ENCODE data around the gene ABTB2.

The ABTB2 gene

GRCh38 chr11:34299284-34299972 is 58.4 kb downstream of the ABTB2 start:
- in situ Hi-C loops (cut with MboI; ENCODE audit: low sequenced_read_pairs): no loop called here

GRCh38 chr11:34298871-34299270 is 58.9 kb downstream of the ABTB2 start:
- in situ Hi-C loops (cut with MboI; ENCODE audit: low sequenced_read_pairs): no loop called here

GRCh38 chr11:34296412-34296811 is 61.4 kb downstream of the ABTB2 start:
- in situ Hi-C loops (cut with MboI; ENCODE audit: low sequenced_read_pairs): no loop called here

GRCh38 chr11:34292546-34292945 is 65.3 kb downstream of the ABTB2 start:
- in situ Hi-C loops (cut with MboI; ENCODE audit: low sequenced_read_pairs): no loop called here

- in situ Hi-C loops (cut with MboI; ENCODE audit: low sequenced_read_pairs): no loop called here
These were observed 65.7 kb downstream of the ABTB2 start for GRCh38 chr11:34292111-34292510.

- in situ Hi-C loops (cut with MboI; ENCODE audit: low sequenced_read_pairs): no loop called here
These were observed 66.9 kb downstream of the ABTB2 start for GRCh38 chr11:34290926-34291325.

- in situ Hi-C loops (cut with MboI; ENCODE audit: low sequenced_read_pairs): no loop called here
These were observed 69.3 kb downstream of the ABTB2 start for GRCh38 chr11:34288492-34288891.

- in situ Hi-C loops (cut with MboI; ENCODE audit: low sequenced_read_pairs): no loop called here
These were observed 72.9 kb downstream of the ABTB2 start for GRCh38 chr11:34284811-34285481.

GRCh38 chr11:34284156-34284555 is 73.7 kb downstream of the ABTB2 start:
- in situ Hi-C loops (cut with MboI; ENCODE audit: low sequenced_read_pairs): no loop called here

- in situ Hi-C loops (cut with MboI; ENCODE audit: low sequenced_read_pairs): no loop called here
These were observed 76.6 kb downstream of the ABTB2 start for GRCh38 chr11:34280945-34281872.

- in situ Hi-C loops (cut with MboI; ENCODE audit: low sequenced_read_pairs): no loop called here
These were observed 79.0 kb downstream of the ABTB2 start for GRCh38 chr11:34278693-34279297.

GRCh38 chr11:34278175-34278574 is 79.6 kb downstream of the ABTB2 start:
- in situ Hi-C loops (cut with MboI; ENCODE audit: low sequenced_read_pairs): no loop called here

- in situ Hi-C loops (cut with MboI; ENCODE audit: low sequenced_read_pairs): no loop called here
These were observed 80.6 kb downstream of the ABTB2 start for GRCh38 chr11:34277171-34277570.

- in situ Hi-C loops (cut with MboI; ENCODE audit: low sequenced_read_pairs): no loop called here
These were observed 81.4 kb downstream of the ABTB2 start for GRCh38 chr11:34276352-34276864.

- in situ Hi-C loops (cut with MboI; ENCODE audit: low sequenced_read_pairs): no loop called here
These were observed 82.3 kb downstream of the ABTB2 start for GRCh38 chr11:34275486-34275885.

- in situ Hi-C loops (cut with MboI; ENCODE audit: low sequenced_read_pairs): no loop called here
These were observed 83.0 kb downstream of the ABTB2 start for GRCh38 chr11:34274712-34275398.

- in situ Hi-C loops (cut with MboI; ENCODE audit: low sequenced_read_pairs): no loop called here
These were observed 84.7 kb downstream of the ABTB2 start for GRCh38 chr11:34273099-34273498.

- in situ Hi-C loops (cut with MboI; ENCODE audit: low sequenced_read_pairs): no loop called here
These were observed 86.1 kb downstream of the ABTB2 start for GRCh38 chr11:34271727-34272126.

GRCh38 chr11:34270711-34271110 is 87.1 kb downstream of the ABTB2 start:
- in situ Hi-C loops (cut with MboI; ENCODE audit: low sequenced_read_pairs): no loop called here

GRCh38 chr11:34269694-34270245 is 88.0 kb downstream of the ABTB2 start:
- in situ Hi-C loops (cut with MboI; ENCODE audit: low sequenced_read_pairs): no loop called here

Data from HL-60/S4 treated with phorbol 12-myristate 13-acetate at 8.2 ng/mL for 4 days and 3 days (cell line).